HG03342 (cell line): ENCODE data around the gene SPHK1.

Source experiments
- ATAC-seq: cut with Tn5 transposase; IDR thresholded peaks from one replicate; pipeline ENCODE4 v1.9.1; 2021; ENCODE audit warnings: mild to moderate bottlenecking, moderate library complexity; ENCODE audit not compliant: unreplicated experiment

The SPHK1 gene

DNA sequence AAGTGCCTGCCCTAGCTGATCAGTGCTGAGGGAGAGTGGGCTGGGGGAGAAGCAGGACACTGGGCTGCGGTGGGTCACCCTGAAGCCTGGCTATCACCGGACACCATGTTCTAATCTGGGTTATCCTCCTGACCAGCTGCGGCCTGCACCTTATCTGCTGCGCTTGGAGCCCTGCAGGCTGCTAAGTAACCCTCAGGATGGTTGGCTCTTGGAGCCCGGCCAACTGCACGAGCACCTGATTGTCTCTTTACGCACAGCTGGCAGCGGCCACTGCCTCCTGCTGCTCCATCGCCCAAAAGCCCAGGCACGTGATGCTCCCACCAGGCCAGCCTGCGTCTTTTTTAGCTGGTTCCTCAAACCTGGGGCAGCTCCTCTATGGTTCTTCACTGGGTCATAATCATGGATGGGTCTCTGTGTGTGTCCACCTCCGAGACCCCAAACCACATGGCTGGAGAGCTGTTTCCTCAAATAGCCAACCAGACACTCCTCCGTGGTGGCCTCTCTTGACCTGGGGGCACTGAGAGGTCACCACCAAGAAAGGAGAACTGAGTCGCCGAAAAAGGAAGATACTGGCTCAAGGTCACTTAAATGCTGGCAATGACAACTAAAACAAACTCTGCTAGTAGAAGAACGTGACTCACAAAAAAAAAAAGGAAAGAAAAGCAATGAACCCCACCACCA lies 21.7 kb downstream of the SPHK1 start:
- no peak for ATAC-seq

DNA sequence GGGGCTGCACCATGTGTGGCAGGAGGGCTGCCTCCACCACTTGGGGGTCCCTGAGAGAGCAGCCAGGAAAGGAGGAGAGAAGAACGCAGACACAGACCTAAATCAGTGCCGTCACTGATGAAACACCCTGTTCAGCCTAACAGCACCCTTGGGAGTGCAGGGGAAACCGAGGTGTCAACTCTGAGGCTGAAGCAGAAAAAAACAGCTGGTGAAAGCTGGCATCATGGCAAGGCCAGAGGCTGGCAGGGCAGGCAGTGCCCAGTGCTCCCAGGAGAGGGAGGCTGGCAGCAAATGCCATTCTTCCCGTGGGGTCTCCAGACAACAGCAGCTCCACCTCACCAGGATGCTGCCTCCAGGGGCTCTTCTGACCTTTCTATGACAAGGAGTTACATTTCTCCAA lies 23.1 kb downstream of the SPHK1 start:
- ATAC-seq: no peak

DNA sequence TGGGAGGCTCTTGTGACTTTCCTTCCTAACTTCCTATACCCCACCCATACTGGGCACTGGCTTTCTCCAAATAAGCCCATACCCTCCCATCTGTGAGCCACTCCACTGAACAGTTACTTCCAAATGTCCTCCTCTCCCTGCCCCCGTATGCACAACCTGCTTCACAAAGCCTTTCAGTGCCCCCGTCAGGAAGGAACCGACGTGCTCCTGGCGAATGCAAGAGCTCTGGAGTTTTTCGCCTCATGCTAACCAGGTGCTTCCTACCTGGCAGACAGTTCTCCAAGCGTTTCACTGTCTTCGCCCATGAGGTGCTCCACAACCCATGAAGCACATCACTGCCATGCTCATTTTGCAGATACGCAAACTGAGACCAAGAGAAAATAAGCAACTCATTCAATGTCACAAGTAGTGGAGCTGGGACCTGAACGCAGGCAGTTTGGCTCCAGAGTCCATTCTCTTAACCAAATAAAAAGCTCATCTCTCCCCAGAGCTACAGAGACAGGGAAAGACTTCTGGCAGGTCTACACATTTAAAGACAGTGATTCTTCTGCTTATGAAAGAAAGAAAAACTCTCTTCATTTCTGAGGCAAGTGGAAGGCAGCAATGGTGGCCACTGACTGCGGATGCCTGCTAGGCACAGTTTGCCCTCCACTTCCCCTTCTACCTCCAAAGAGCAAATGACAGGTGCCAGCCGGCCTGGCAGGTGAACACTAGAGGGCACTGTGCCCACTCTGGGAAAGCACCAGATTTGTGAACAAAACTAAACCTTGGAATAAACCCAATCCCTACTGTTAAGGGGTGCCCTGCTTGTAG lies 23.8 kb downstream of the SPHK1 start:
- no peak for ATAC-seq

DNA sequence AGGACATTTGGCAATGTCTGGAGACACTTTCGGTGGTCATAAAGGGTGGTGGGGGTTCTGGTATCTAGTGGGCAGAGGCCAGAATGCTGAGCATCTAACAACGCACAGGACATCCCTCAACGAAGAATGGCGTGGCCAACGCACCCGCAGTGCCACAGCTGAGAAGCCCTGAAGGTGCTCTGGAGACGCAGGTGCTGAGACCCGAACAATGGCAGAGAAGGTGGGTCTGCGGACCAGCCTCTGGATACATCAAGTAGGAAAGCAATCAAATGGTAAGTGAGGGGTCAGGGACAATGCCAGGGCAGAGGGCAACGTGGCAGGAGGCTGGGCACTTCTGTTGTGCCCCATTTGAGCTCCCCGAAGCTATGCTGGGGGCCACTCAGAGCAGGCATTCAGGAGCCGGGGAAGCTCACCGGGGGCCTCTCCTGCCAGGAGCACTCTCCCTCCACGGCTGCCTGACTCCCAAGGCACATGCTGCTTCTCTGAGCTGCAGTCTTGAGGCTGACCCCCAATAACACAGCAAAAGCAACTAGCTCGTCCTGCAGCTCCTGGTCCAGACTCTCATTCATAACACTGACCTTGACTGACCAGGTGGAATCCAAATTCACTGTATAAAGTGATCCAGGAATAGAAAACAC lies 26.0 kb downstream of the SPHK1 start:
- ATAC-seq: no peak

DNA sequence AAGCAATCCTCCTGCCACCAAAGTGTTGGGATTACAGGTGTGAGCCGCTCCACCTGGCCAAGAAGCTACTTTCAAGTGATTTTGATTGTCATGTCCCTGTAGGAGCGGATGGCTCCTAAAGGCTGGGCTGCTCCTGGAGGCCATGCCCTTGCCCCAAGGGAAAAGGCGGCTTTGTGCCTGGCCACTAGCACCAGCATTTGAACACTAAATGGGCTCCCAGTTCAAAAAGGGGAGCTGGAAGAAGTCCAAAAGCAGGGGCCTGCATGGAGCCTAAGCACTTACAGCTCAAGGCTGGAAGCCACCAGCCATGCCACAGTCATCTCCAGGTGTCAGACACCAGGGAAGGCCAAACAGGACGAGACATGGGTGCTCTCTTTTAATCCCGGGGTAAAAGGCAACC lies 26.8 kb downstream of the SPHK1 start:
- ATAC-seq: no peak

DNA sequence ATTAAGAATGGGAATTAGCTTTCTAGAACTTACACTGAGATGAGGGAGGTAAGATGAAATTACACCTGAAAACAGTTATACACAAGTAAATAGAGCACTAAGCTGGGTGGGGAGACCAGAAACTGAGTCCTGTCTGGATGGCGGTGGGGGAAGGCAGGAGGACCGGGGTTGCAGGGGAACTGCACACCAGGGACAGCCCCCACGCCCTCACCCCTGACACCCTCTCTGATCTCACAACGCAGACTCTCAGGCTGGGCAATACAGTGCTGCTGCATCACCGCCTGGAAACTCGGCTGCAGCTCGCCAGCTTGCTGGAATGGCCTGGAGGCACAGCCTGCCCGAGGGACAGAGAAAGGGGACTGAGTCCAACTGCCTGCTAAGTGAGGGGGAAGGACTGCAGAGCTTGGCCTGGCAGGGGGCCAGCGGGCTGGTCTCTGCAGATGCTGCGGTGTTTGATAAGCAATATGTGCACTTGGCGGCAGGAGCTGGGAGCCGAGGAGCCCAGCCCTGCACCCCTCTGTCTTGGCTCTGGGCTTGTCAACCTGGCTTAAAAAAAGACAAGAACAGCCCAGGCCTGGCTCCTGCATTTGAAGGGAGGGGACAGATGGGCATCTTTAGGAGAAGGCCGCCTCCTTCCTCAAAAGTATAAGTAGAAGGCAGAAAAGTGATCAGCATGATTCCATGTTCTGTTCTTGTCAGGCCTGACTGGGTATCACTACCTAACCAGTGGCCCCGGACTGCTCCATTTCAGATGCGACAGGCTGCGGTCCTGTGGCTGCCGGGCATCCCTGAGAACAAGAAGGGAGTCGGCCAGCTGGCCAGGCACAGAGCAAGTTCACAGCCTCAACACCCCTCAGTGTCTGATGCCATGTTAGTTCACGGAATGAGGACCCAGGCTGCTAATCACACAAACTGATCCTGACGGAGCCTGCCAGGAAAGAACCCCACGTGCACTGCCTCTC lies 30.2 kb downstream of the SPHK1 start:
- ATAC-seq: no peak

DNA sequence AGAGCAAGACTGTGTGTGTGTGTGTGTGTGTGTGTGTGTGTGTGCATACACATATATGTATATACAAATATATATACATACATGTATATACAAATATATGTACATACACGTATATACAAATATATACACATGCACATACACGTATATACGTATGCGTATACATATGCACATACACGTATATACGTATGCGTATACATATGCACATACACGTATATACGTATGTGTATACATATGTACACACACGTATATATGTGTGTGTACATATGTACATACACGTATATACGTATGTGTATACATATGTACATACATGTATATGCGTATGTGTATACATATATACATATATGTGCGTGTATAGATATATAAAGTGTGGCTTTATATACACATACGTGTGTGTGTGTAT lies 31.4 kb downstream of the SPHK1 start:
- ATAC-seq: no peak

DNA sequence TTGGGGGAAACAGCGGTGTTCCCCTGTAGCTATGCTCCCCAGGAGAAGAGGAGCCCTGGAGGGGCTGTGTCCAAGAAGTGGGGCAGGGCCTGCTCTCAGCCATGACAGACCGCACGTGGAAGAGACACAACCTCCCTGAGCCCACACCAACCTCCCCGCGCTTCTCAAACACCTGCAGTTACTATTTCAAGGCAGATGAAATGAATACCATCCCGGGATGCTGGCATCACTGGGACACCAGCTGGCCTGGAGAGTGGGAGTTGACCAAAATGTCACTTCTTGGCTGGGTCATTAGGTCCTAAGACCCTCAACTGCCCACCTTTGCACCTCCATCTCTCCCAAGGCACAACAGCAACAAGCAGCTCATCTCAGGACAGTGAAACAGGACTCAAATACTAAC lies 32.0 kb downstream of the SPHK1 start:
- ATAC-seq: no peak

DNA sequence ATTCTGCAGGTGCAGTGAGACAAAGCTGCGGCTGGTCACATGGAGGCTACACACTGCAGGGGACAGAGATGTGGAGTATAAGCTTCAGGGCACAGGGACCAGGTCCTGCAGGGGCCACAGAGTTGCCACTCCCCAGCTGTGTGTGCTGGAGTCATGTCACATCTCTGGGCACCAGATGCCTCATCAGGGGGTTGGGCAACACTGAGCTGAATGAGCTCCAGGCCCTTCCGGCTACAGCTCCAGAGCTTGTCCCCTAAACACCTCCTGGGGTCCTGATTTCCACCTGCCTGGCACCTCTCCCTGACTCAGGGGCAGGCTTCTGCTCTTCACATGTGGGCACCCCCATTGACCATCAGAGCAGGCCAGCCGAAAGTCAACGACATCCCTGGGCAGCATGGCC lies 32.5 kb downstream of the SPHK1 start:
- ATAC-seq: no peak

DNA sequence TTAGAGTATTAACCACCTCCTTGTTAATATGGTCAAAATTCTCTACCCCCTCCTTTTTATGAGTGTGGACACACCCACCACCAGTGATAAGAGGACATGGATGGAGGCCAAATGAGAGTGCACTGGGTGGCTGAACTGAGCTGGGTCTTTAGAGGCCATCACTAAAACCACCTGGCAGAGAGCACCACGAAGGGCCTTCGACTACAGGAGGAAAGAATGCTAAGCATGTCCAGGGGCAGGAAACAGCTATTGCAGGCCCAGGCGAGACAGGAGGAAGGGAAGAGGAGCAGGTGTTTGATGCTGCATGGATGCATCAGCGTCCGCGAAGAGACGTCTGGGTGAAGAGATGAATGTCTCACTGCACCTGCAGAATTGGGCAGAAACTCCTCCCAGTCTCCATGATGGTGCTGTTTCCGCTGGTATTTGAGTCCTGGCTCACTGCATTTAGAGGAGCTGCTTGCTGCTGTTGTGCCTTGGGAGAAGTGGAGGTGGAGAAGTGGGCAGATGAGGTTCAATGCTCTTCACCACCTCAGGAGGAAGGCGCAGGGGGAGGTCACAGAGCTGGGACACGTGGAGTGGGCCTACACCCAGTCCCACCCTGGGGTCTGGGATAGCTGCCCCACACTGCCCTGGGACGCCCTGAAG lies 33.2 kb downstream of the SPHK1 start:
- ATAC-seq: no peak

DNA sequence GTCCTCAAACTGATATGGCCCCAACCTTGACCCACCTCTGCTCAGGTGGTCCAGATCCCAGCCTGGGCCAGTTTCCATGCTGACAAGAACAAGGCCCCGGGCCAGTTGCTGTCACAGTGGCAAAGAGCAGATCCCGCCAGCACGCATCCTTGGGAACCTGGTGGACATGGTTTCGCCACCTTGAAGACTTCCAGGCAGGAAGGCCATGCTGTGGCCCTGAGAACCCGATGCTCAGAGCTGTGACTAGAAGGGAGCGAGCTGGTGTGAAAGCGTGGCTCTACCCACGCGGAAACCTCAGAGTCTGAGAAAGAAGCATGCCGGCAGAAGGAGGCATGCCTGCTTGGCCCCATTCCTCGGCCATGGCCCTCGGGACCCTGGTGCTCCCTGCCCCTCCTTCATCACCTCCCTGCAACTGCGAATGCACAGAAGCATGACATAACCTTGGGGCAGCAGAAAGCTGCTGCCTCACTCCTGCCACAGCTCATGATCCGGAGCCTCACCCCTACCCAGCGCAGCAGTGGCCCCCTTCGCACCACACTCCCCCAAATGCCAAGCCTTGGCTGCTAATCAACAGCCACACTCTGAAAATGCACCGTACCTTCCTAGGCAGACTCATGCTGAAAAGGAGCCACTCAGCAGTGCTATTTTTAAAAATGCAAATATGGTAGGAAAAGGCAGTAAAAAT lies 35.3 kb downstream of the SPHK1 start:
- no peak for ATAC-seq

DNA sequence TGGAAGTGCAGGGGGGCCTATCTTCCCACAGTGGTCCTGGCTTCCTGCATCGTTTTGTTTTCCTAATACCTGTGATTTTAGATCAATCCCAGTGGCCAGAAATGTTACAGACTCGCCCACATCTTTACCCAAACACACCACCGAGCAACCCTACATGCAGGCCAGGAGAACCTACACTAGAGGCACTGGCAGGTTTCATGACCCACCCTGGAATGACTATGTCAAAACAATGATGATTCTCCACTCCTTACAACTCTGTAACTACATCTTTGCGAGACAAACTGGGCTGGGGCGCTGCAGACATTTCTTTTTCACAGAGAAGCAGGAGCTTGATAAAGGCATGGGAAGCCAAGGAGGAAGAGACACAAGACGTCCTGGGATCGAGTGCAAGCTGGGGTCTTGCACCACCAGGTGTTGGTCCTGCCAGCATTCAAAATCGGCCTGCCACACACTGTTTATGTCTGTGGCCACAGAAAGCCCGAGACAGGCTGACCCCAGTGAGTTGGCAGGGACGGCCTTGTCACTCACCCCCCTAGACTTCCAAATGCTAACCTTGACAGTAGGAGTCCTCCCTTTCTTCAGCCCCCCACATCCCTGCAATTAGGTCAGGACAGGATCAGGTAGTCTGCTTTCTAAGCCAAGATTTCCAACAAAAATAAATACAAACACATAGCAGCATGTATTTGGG lies 36.1 kb downstream of the SPHK1 start:
- no peak for ATAC-seq

DNA sequence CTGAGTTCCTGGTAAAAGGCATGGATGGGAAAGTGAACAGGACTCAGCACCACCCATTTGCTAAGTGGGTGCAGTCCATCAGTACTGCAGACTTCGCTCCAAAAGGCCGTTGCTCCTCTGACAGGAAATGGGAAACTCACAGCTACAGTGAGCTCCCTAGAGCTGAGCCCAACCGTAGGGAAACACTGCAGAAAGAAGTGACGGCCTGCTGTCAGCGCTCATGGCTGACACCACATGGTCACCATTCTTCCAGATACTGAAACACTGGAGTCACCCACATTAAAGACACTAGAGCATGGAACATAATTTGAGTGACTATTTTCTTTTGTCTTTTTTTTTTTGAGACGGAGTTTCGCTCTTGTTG lies 36.6 kb downstream of the SPHK1 start:
- ATAC-seq: no peak

DNA sequence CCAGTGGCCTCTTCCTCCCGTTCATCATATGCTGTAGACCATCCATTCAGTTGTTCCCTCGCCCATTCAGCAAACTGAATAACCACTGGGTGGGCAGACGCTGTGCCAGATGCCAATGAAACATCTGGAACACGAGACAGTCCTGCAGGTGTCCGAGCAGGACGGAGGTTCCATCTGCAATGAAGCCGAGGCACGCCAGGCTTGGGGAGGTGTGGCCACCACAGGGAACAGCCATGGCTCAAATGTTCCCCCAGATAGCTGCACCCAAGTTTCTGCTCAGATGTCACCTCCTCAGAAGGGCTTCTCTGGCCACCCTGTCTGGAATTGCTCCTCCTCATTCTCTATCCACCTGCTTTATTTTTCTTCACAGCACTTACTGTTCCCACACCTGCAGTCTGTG lies 38.0 kb downstream of the SPHK1 start:
- no peak for ATAC-seq

DNA sequence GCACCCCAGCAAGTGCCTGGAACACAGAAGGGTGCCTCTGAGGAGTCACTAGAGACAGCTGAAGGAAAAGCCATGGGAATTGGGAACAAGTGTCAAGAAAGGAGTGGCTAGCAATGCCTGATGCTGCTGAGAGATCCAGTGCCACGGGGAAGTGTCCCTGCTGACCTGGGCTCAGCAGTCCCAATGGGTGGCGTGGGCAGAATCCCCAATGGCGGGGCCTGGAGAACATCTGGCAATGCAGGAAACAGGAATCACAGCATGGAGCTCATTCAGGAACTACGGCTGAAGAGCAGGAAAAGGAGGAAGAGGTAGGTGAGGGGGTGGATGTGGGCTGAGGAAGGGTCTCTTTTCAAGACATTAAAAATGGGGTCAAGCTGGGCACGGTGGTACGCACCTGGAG lies 38.5 kb downstream of the SPHK1 start:
- no peak for ATAC-seq

DNA sequence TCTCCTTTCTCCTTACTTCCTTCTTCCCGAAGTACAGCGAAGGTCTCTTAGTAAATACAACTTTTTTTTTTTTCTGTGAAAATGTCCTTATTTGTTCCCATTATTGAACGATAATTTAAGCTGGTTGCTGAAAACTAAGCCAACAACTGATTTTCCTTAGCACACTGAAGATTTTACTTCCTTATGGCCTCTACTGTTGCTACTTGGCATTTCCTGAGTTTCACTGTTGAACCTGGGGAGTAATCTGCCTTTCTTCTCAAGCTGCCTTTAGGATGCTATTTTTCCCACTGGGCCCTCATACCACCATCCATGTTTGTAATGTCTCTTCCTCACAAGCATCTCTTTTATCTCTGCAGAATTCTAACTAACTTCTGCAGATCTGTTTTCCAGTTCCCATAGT lies 42.4 kb downstream of the SPHK1 start:
- no peak for ATAC-seq

DNA sequence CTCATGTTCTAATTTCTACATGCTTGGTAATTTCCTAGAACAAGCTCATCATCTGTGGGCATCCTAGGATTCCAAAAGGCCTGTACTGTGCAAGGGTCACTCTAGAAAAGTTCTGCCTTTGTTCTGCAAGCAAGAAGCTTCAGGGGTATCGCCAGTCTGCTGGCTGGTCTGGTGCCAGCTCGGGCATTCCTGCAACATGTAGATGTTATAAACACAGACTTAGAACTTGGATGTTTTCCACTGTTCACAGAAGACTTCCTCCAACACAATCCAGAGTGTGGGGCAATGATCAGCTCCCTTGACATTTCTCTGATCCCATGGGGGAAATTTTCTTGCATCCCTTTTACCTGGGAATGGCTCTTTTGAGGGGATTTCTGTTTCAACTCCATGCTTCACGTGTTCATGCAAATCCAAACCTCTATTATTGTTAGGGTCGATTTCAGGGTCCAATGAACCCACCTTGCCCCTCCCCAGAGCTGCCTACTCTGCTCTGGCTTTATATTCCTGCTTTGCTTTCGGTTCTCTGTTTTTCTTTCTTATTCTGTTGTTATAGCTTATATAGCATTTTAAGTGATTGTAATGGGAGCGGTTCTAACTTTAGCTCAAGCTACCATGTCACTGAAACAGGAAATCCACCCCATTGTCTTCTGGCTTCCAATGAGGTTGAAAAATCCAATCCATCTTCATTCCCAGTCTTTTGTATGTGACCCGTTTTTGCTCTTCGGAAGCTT lies 43.3 kb downstream of the SPHK1 start:
- ATAC-seq: no peak

DNA sequence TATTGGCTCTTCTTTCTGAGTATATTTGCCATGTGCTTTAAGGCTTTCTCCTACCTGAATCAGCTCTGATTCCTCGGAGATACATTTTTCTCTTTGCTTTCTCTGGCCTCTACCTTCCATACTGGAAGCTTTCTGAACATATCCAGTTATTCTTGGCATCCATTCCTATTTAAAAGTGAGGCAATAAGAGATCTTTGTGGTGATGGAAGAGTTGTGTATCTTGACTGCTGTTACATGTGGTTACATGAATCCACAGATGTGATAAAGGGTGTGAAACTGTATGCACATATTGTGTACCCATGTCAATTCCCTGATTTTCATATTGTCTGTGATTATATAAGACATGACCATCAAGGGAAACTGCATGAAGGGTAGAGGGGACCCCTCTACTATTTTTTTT lies 44.1 kb downstream of the SPHK1 start:
- no peak for ATAC-seq

DNA sequence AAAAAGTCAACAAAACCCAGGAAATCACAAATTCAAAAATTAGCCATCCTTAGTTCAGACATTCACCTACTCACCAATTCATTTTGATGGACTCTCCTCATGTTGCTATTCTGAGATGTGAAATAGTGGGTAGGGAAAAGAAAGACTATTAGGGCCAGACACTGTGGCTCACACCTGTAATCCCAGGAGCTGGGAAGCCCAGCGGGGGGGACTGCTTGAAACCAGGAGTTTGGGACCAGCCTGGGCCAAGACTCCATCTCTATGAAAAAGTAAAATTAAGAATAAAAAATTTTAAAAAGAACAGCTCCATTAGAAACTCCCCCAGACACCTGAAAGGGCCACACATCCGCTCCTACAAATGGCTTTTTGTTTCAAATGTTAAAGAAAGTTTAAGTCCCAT lies 47.1 kb downstream of the SPHK1 start:
- ATAC-seq: no peak
